Rectal smooth muscle tissue (tissue), 1 donor: ENCODE measurements around the gene TIMM44.

Source experiments
- H3K27ac ChIP-seq: one replicate; pipeline ENCODE4 v1.7.0; 2013; ENCODE audit warnings: low read depth, low read length, inconsistent platforms
- H3K27me3 ChIP-seq: one replicate; pipeline ENCODE4 v1.7.0; 2013; ENCODE audit warnings: low read length; ENCODE audit not compliant: control insufficient read depth, insufficient read depth
- H3K36me3 ChIP-seq: one replicate; pipeline ENCODE4 v1.7.0; 2013; ENCODE audit warnings: low read length; ENCODE audit not compliant: control insufficient read depth, insufficient read depth
- H3K4me1 ChIP-seq: one replicate; pipeline ENCODE4 v1.7.0; 2013; ENCODE audit warnings: low read length; ENCODE audit not compliant: control insufficient read depth, insufficient read depth
- H3K4me3 ChIP-seq: one replicate; pipeline ENCODE4 v1.7.0; 2013; ENCODE audit warnings: low read length
- H3K9ac ChIP-seq: one replicate; pipeline ENCODE4 v1.7.0; 2013; ENCODE audit warnings: low read length

Gene TIMM44

GRCh38 chr19:7888145-7888825, 55.2 kb downstream of the TIMM44 start, which contains the start of gene LRRC8E:
TSS of gene LRRC8E (plus strand) at chr19:7888510. CDS start at chr19:7895604, 7,094 bp downstream.
- peaks cover 10% of the 10 kb centered on the region for H3K27me3 ChIP-seq
- no peaks in the 10 kb centered on the region for H3K36me3 ChIP-seq
- H3K9ac ChIP-seq: no peak within 1 kb of the TSS
- H3K4me1 ChIP-seq: no peaks in the 10 kb centered on the region
- H3K4me3 ChIP-seq: peak within 1 kb of the TSS; percentile 32
- H3K27ac ChIP-seq: no peak within 1 kb of the TSS

DNA sequence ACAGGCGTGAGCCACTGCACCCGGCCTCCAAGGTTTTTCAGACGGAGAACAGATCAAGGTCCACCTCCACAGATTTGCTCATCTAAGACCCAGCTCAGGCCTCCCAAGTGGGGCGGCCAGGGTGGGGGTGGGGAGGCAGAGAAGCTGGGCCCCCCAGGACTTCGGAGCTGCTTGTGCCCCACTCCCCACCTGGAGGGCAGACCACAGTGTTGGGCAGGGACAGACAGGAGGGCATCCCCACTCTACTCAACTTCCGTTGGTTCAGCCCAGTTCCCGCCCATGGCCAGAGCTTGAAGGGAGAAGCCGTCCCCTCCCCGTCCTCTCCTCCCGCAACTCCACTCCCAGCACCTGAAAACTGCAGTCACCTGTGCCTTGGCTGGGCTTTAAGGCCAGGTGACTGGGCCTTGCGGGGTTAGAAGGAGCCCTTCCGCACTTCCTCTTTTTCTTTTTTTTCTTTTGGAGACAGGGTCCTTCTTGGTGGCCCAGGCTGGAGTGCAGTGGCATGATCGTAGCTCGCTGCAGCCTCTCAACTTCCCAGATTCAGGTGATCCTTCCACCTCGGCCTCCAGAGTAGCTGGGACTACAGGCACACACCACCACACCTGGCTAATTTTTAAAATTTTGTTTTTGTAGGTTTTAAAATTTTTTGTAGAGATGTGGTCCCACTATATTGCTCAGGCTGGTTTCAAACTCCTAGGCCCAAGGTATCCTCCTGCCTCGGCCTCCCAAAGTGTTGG, 55.9 kb downstream of the TIMM44 start:
- H3K4me1 ChIP-seq: no peaks in the 10 kb centered on the region
- H3K36me3 ChIP-seq: no peaks in the 10 kb centered on the region
- H3K27me3 ChIP-seq: peaks cover 10% of the 10 kb centered on the region
- H3K9ac ChIP-seq: no peak overlapping the region
- no peak overlapping the region for H3K27ac ChIP-seq
- H3K4me3 ChIP-seq: no peak overlapping the region

GRCh38 chr19:7885818-7886217, 57.6 kb downstream of the TIMM44 start:
- peaks cover 10% of the 10 kb centered on the region for H3K27me3 ChIP-seq
- H3K4me3 ChIP-seq: no peak overlapping the region
- H3K36me3 ChIP-seq: no peaks in the 10 kb centered on the region
- no peak overlapping the region for H3K9ac ChIP-seq
- no peaks in the 10 kb centered on the region for H3K4me1 ChIP-seq
- no peak overlapping the region for H3K27ac ChIP-seq

DNA sequence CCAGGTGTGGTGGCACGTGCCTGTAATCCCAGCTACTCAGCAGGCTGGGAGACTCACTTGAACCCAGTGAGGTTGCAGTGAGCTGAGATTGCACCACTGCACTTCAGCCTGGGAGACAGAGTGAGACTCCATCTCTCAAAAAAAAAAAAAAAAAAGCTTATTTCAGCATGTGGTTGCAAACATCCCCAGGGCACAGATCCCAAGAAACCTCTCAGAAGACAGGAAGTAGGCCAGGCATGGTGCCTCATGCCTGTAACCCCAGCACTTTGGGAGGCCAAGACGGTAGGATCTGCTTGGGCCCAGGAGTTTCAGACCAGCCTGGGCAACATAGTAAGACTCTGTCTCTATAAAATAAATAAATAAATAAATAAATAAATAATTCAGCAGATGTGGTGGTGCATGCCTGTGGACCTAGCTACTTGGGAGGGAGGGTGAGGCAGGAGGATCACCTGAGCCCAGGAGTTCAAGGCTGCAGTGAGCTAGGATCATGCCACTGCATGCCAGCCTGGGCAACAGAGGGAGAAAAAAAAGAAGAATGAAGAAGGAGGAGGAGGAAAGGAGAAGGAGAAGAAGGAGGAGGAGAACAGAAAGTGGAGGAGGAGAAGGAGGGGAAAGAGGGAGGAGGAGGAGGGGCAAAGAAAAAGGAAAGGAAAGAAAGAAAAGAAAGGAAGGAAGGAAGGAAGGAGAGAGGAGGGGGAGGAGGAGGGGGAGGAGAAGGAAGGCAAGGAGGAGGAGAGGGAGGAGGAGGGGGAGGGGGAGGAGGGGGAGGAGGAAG, 59.5 kb downstream of the TIMM44 start:
- Histone ChIP-seq H3K4me3 (no peak overlapping the region), H3K4me1 (no peaks in the 10 kb centered on the region), H3K9ac (no peak overlapping the region), H3K36me3 (no peaks in the 10 kb centered on the region), H3K27me3 (peaks cover 9% of the 10 kb centered on the region), H3K27ac (no peak overlapping the region)

- H3K36me3 ChIP-seq: no peaks in the 10 kb centered on the region
- no peaks in the 10 kb centered on the region for H3K4me1 ChIP-seq
These were observed 60.4 kb downstream of the TIMM44 start for GRCh38 chr19:7883105-7883504.

DNA sequence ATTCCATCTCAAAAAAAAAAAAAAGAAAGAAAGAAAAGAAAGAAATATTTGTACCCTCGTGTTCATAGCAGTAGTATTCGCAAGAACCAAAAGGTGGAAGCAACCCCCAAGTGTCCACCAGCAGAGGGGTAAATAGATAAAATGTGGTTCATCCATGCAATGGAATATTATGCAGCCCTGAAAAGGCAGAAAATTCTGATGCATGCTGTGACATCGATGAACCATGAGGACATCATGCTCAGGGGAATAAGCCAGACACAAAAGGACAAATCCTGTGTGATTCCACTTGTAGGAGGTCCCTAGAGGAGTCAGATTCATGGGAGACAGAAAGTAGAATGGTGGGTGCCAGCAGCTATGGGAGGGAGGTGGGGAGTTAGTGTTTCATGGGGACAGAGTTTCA, 61.6 kb downstream of the TIMM44 start:
- Histone ChIP-seq H3K27ac (no peak overlapping the region), H3K36me3 (no peaks in the 10 kb centered on the region), H3K4me1 (no peaks in the 10 kb centered on the region)

More at GRCh38 chr19:7883105-7883504, 60.4 kb downstream of the TIMM44 start:
- H3K27ac ChIP-seq: no peak overlapping the region
- no peak overlapping the region for H3K9ac ChIP-seq
- peaks cover 2% of the 10 kb centered on the region for H3K27me3 ChIP-seq
- H3K4me3 ChIP-seq: no peak overlapping the region

DNA sequence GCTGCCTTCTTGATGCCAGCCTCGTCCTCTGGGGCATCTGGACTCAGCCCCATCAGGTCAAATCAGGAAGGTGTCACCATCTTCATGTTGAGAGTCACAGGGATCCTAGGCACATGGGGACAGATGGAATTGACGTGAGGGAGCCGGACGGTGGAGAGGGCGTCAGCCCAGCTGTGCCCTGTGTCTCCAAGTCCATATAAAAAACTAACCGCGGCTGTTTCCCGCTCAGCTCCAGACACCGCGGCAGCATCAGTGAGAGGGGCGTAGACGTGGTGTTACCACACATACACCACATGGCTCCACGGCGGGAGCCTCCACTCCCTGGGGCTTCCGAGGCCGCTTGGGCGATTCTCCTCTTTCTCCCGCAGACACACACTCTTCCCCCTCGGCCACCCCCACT, 63.6 kb downstream of the TIMM44 start:
- no peaks in the 10 kb centered on the region for H3K36me3 ChIP-seq
- H3K4me3 ChIP-seq: no peak overlapping the region
- peaks cover under 1% of the 10 kb centered on the region for H3K27me3 ChIP-seq
- no peak overlapping the region for H3K27ac ChIP-seq
- no peak overlapping the region for H3K9ac ChIP-seq
- no peaks in the 10 kb centered on the region for H3K4me1 ChIP-seq

More for the DNA sequence above, 61.6 kb downstream of the TIMM44 start:
- Histone ChIP-seq H3K9ac (no peak overlapping the region), H3K4me3 (no peak overlapping the region), H3K27me3 (no peaks in the 10 kb centered on the region)

DNA sequence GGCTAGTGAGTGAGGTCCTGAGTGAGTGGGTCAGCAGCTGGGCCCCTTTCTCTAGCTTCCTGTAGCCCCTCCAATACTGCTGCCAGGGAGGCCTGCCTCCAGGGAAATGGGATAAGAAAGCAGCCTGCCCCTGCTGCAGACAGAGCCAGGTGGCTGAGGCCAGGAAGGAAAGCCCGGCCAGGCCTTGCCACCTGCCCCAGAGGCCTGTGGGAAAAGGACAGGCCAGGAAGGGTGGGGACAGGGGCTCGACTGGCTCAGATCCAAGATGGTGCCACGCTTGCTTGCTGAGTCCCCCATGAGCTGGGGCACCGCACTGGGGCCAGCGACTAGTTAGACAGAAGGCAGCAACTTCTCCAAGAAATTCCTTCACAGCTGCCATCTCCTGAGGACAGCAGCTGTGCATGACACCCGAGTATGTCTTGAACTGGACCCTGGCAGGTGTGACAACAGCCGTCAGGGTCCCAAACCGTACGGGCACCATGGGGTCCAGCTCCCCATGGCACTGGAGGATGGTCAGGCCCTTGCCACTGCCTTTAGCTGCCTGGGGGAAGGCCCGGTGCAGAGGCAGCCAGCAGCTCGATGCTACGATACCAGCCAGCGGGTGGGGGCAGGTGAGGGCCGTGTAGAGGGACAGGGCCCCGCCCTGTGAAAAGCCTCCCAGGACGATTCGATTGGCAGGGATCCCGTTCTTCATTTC, 64.2 kb downstream of the TIMM44 start:
- H3K27ac ChIP-seq: no peak overlapping the region
- H3K4me3 ChIP-seq: no peak overlapping the region
- H3K27me3 ChIP-seq: peaks cover 7% of the 10 kb centered on the region
- H3K4me1 ChIP-seq: no peaks in the 10 kb centered on the region
- no peak overlapping the region for H3K9ac ChIP-seq
- no peaks in the 10 kb centered on the region for H3K36me3 ChIP-seq

DNA sequence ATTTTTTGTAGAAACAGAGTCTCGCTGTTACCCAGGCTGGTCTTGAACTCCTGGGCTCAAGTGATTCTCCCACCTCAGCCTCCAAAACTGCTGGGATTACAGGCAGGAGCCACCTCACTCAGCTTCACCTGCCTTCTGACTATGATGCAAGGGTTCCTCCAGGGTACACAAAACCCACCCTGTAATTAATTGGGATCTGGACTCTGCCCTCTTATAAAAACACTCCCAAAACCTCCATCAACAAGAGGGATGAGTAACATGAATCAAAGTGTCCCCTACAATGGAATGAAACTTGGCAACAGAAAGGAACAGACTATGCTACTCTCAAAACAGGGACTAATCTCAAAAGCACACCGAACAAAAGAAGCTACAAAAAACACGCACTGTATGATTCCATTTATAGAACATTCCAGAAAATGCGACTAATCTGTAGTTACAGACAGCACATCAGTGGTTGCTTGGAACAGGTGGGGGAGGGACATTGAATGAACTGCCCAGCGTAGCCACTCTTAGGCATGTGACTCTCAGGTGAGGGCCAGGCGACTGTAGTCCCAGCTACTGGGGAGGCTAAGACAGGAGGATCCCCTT, 66.1 kb downstream of the TIMM44 start:
- Histone ChIP-seq H3K36me3 (no peaks in the 10 kb centered on the region), H3K9ac (no peak overlapping the region), H3K27ac (no peak overlapping the region), H3K4me3 (no peak overlapping the region), H3K4me1 (no peaks in the 10 kb centered on the region), H3K27me3 (peaks cover 16% of the 10 kb centered on the region)
